MM.1S (cell line): Measurements from ENCODE around the gene IL13.

Source experiments
- CTCF ChIP-seq: fragments of 300-600 bp; sonication (generic); IDR thresholded peaks from 2 replicates; pipeline ENCODE4 v1.5.1; 2016; ENCODE audit warnings: antibody characterized with exemption, low read length, mixed read lengths
- EZH2 ChIP-seq: fragments of 300-600 bp; sonication (generic); optimal IDR thresholded peaks from 2 replicates; pipeline ENCODE3; 2017; ENCODE audit warnings: low read depth, mild to moderate bottlenecking, antibody characterized with exemption, low read length, mixed read lengths

GRCh38 chr5:132657676-132658380, at the start of gene IL13:
- no peak for TF ChIP-seq CTCF
- TF ChIP-seq EZH2: no peak
